HepG2 (cell line): Measurements from ENCODE around the gene PSMA7. TPM values are rescaled to one million over a fixed set of nuclear protein-coding genes. Genes with fewer than 3 reads are reported as not detected.

Source experiments
- CBX1 ChIP-seq: IDR thresholded peaks from one replicate; pipeline ENCODE4 v1.6.1; 2016; ENCODE audit warnings: antibody characterized with exemption, low read depth
- HHEX ChIP-seq: IDR thresholded peaks from 2 replicates; pipeline ENCODE4 v1.6.1; 2016; ENCODE audit warnings: control low read depth
- HNF1B ChIP-seq: sonication (generic); formaldehyde crosslinking; IDR thresholded peaks from 2 replicates; pipeline ENCODE4 v1.5.1; 2020; ENCODE audit warnings: mild to moderate bottlenecking, moderate library complexity, missing genetic modification reagents
- HNRNPL ChIP-seq: fragments of 200-400 bp; formaldehyde crosslinking; IDR thresholded peaks from 2 replicates; pipeline ENCODE4 v1.6.1; 2017; ENCODE audit warnings: mild to moderate bottlenecking, low read depth, low read length
- MXD1 ChIP-seq: sonication (generic); formaldehyde crosslinking; IDR thresholded peaks from 2 replicates; pipeline ENCODE4 v1.4.0; 2020; ENCODE audit warnings: mild to moderate bottlenecking, missing genetic modification reagents
- PCBP2 ChIP-seq: fragments of 200-400 bp; formaldehyde crosslinking; optimal IDR thresholded peaks from 2 replicates; pipeline ENCODE3; 2018; ENCODE audit warnings: low read length, low read depth; ENCODE audit not compliant: poor library complexity, severe bottlenecking
- ZNF124 ChIP-seq: sonication (generic); formaldehyde crosslinking; IDR thresholded peaks from 2 replicates; pipeline ENCODE4 v1.4.0; 2020; ENCODE audit warnings: missing genetic modification reagents
- ZNF205 ChIP-seq: IDR thresholded peaks from 2 replicates; pipeline ENCODE4 v1.6.1; 2018; ENCODE audit warnings: missing biosample characterization, missing genetic modification reagents
- ZNF224 ChIP-seq: sonication (generic); formaldehyde crosslinking; IDR thresholded peaks from 2 replicates; pipeline ENCODE4 v1.5.0; 2020; ENCODE audit warnings: mild to moderate bottlenecking, missing genetic modification reagents
- ZNF761 ChIP-seq: sonication (generic); formaldehyde crosslinking; conservative IDR thresholded peaks from 2 replicates; pipeline ENCODE4 v1.4.0; 2020; ENCODE audit warnings: mild to moderate bottlenecking, missing genetic modification reagents
- polyA plus RNA-seq, 8 experiments: library from polyadenylated mRNA; depleted of rRNA in 3 of 8; stranded (reverse) in 7 of 8; unstranded in 1 of 8; fragments of >200 nt; fragmentation: Illumina TruSeq in 4 of 8; extraction: Trizol in 4 of 8; gene quantifications; 2 replicates each; pipeline versions ENCODE4 v1.2.1 to v1.2.3, GENCODE V29; 2011 to 2016; ENCODE audit warnings: low read depth in 4 of 8, missing spikeins in 1 of 8, mixed read lengths in 1 of 8; ENCODE audit not compliant: insufficient read depth in 1 of 8
- total RNA-seq, 5 experiments: library from RNA; depleted of rRNA; stranded (reverse); fragments of >200 nt; fragmentation: Illumina TruSeq; extraction: Trizol; gene quantifications; 2 replicates each; pipeline ENCODE4 v1.2.3, GENCODE V29; 2016; ENCODE audit warnings: low read depth in 1 of 5
- TF ChIP-seq, protein P1 (sequence below), 2 experiments: fragments of 450-650 bp in 1 of 2; sonication (generic) in 1 of 2; formaldehyde crosslinking in 1 of 2; IDR thresholded peaks; 2 replicates each; pipeline versions ENCODE4 v1.6.1 to v1.8.0; 2016 to 2022; ENCODE audit warnings: antibody characterized with exemption in 1 of 2, mild to moderate bottlenecking in 1 of 2, missing genetic modification reagents in 1 of 2
- TF ChIP-seq, protein P2 (sequence below): sonication (generic); formaldehyde crosslinking; conservative IDR thresholded peaks from 2 replicates; pipeline ENCODE4 v1.5.0; 2020; ENCODE audit warnings: missing genetic modification reagents
- TF ChIP-seq, protein P3 (sequence below): sonication (generic); formaldehyde crosslinking; IDR thresholded peaks from 2 replicates; pipeline ENCODE4 v1.4.0; 2020; ENCODE audit warnings: mild to moderate bottlenecking, missing genetic modification reagents, borderline replicate concordance

PSMA7 gene
- total and polyA plus RNA-seq, 2 of the 13 experiments (the other 11 are each of a cell fraction or from before 2014, with no cell fraction given): 531 to 631 TPM

DNA sequence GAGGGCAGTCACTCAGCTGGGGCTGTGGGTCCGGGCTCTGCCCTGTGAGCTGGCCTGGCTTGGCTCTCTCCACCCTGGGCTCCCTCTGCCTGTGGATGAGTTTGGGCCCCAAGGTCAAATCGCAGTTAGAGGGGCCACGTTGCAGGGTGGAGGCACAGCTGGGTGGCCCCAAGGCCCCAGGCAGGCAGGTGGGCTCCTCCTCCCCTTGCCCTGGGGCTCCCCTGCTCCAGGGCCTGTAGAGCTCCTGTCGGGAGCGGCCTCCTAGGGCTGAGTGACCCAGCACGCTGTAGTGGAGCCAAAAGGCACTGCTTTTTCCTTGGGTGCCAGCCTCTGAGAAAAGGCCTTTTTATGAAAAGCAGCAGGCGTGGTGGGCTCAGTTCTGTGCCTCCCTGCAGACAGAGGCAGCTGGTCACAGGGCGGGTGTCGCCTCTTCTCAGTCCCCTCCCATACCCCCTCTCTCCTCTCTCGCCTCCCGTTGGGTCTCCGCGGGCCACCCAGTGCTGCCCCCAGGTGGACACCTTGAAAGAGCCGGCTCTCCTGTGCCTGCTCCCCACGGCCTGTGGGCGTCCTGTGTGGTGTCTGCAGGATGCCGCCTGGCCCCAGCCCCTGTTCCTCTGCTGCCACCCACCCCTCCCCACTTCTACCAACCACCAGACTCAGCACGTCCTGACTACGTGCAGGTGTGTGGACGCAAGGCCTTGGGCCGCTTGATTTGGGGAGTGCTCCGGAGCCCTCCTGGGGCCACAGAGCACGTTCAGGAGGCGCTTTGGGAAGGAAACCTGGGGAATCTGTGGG lies 13.6 kb upstream of the PSMA7 start (continued):
- TF ChIP-seq, protein P1, sequence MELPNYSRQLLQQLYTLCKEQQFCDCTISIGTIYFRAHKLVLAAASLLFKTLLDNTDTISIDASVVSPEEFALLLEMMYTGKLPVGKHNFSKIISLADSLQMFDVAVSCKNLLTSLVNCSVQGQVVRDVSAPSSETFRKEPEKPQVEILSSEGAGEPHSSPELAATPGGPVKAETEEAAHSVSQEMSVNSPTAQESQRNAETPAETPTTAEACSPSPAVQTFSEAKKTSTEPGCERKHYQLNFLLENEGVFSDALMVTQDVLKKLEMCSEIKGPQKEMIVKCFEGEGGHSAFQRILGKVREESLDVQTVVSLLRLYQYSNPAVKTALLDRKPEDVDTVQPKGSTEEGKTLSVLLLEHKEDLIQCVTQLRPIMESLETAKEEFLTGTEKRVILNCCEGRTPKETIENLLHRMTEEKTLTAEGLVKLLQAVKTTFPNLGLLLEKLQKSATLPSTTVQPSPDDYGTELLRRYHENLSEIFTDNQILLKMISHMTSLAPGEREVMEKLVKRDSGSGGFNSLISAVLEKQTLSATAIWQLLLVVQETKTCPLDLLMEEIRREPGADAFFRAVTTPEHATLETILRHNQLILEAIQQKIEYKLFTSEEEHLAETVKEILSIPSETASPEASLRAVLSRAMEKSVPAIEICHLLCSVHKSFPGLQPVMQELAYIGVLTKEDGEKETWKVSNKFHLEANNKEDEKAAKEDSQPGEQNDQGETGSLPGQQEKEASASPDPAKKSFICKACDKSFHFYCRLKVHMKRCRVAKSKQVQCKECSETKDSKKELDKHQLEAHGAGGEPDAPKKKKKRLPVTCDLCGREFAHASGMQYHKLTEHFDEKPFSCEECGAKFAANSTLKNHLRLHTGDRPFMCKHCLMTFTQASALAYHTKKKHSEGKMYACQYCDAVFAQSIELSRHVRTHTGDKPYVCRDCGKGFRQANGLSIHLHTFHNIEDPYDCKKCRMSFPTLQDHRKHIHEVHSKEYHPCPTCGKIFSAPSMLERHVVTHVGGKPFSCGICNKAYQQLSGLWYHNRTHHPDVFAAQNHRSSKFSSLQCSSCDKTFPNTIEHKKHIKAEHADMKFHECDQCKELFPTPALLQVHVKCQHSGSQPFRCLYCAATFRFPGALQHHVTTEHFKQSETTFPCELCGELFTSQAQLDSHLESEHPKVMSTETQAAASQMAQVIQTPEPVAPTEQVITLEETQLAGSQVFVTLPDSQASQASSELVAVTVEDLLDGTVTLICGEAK (IDR thresholded peaks at IDR 0.05): no peak
- TF ChIP-seq, protein P1 (CRISPR knock-in tag; IDR thresholded peaks at IDR 0.05): no peak
- TF ChIP-seq PCBP2 (no peak), ZNF761 (CRISPR knock-in tag) (no peak), MXD1 (no peak), ZNF224 (no peak), ZNF124 (CRISPR knock-in tag) (no peak), HNF1B (CRISPR knock-in tag) (no peak), HHEX (CRISPR knock-in tag) (no peak), HNRNPL (peak; percentile 89), CBX1 (no peak), ZNF205 (CRISPR knock-in tag) (0 out of 2 replicates have a peak, but pooled peaks have one; percentile 48)
- TF ChIP-seq, protein P2, sequence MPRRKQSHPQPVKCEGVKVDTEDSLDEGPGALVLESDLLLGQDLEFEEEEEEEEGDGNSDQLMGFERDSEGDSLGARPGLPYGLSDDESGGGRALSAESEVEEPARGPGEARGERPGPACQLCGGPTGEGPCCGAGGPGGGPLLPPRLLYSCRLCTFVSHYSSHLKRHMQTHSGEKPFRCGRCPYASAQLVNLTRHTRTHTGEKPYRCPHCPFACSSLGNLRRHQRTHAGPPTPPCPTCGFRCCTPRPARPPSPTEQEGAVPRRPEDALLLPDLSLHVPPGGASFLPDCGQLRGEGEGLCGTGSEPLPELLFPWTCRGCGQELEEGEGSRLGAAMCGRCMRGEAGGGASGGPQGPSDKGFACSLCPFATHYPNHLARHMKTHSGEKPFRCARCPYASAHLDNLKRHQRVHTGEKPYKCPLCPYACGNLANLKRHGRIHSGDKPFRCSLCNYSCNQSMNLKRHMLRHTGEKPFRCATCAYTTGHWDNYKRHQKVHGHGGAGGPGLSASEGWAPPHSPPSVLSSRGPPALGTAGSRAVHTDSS (CRISPR knock-in tag): no peak
- TF ChIP-seq, protein P3, sequence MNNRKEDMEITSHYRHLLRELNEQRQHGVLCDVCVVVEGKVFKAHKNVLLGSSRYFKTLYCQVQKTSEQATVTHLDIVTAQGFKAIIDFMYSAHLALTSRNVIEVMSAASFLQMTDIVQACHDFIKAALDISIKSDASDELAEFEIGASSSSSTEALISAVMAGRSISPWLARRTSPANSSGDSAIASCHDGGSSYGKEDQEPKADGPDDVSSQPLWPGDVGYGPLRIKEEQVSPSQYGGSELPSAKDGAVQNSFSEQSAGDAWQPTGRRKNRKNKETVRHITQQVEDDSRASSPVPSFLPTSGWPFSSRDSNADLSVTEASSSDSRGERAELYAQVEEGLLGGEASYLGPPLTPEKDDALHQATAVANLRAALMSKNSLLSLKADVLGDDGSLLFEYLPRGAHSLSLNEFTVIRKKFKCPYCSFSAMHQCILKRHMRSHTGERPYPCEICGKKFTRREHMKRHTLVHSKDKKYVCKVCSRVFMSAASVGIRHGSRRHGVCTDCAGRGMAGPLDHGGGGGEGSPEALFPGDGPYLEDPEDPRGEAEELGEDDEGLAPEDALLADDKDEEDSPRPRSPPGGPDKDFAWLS (CRISPR knock-in tag): no peak
